ENCODE measurements around the gene CT45A8.
"Not testable (repeated sequence)": the region's sequence is repeated elsewhere in the genome, so short reads cannot be mapped to it uniquely, and the experiment has no call there.

GRCh38 chrX:135837180-135837579 lies 17.2 kb downstream of the CT45A8 start, which contains the start of gene CT45A7:
- TF ChIP-seq, protein P1, sequence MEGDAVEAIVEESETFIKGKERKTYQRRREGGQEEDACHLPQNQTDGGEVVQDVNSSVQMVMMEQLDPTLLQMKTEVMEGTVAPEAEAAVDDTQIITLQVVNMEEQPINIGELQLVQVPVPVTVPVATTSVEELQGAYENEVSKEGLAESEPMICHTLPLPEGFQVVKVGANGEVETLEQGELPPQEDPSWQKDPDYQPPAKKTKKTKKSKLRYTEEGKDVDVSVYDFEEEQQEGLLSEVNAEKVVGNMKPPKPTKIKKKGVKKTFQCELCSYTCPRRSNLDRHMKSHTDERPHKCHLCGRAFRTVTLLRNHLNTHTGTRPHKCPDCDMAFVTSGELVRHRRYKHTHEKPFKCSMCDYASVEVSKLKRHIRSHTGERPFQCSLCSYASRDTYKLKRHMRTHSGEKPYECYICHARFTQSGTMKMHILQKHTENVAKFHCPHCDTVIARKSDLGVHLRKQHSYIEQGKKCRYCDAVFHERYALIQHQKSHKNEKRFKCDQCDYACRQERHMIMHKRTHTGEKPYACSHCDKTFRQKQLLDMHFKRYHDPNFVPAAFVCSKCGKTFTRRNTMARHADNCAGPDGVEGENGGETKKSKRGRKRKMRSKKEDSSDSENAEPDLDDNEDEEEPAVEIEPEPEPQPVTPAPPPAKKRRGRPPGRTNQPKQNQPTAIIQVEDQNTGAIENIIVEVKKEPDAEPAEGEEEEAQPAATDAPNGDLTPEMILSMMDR (IDR thresholded peaks at IDR 0.05) = not testable (repeated sequence)
- not testable (repeated sequence) for TF ChIP-seq POLR2A (IDR thresholded peaks at IDR 0.05)
